C4-2B (cell line): ENCODE data around the gene RBM47.

Source experiments
- CTCF ChIP-seq: fragments of 450-650 bp; conservative IDR thresholded peaks from 2 replicates; pipeline ENCODE4 v1.5.1; 2017; ENCODE audit warnings: mild to moderate bottlenecking
- ZFX ChIP-seq: fragments of 450-650 bp; IDR thresholded peaks from 2 replicates; pipeline ENCODE4 v1.6.1; 2017

- TF ChIP-seq CTCF (no peak), ZFX (no peak)
These were observed 224.5 kb downstream of the RBM47 start for GRCh38 chr4:40405193-40405592.
